GM23248 (cell line): ENCODE data around the gene ARHGEF10L.

Experiments used
- EZH2 ChIP-seq: fragments of 200-600 bp; sonication (generic); IDR thresholded peaks from 2 replicates; pipeline ENCODE4 v1.6.1; 2018; ENCODE audit warnings: antibody characterized with exemption, mild to moderate bottlenecking; ENCODE audit not compliant: insufficient read depth, poor library complexity, severe bottlenecking
- EZH2phosphoT487 ChIP-seq: fragments of 200-600 bp; sonication (generic); IDR thresholded peaks from 2 replicates; pipeline ENCODE4 v1.6.1; 2018; ENCODE audit warnings: antibody characterized with exemption, moderate library complexity, mild to moderate bottlenecking, low read depth; ENCODE audit not compliant: insufficient read depth

DNA sequence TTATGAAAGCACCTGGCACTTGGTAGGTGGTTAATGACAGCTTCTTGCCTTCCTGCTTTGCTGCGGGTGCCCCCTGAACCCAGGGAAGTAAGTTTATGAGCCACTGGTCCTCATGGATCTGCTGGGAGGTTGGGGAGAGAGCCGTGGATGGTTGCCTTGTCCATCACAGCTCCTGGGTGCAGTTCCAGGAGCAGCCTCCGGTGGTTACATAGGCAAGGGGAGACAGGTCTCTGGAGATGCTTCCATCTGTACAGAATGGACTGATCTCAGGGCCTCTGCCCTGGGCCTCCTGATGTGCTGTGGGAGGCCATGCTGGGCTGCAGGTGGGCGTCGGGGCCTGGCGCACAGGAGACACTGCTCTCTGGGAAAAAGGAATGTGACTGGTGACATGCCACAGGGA lies 31.6 kb upstream of the ARHGEF10L start:
- TF ChIP-seq EZH2 (no peak), EZH2phosphoT487 (no peak)
